HepG2 (cell line): ENCODE measurements around the gene TALDO1. TPM values are rescaled to one million over a fixed set of nuclear protein-coding genes. Genes with fewer than 3 reads are reported as not detected.
A peak's percentile ranks its signal among the peaks of the same experiment; 100 is the strongest.

Experiments
- ATAC-seq: fragments of 200-7000 bp; cut with Tn5 transposase; 3 replicates; pipeline ENCODE4 v1.9.1; 2020; ENCODE audit warnings: mild to moderate bottlenecking, moderate library complexity
- BruUV-seq: library from RNA; stranded (reverse); fragments of 400-500 nt; replicated peaks from 2 replicates; lab custom pipeline; 2021; lab: Mats Ljungman, UMichigan
- CTCF ChIA-PET: fragments of 300-600 bp; formaldehyde crosslinking; extraction: SDS; loops from one replicate; lab custom pipeline; 2021; ENCODE audit warnings: low total read pairs, inconsistent platforms, low intra/inter-chr PET ratio; lab: Yijun Ruan, JAX
- POLR2A ChIA-PET: fragments of 350-600 bp; sonication (Branson Sonifier 250); formaldehyde crosslinking; loops from one replicate; lab custom pipeline; 2020; ENCODE audit warnings: antibody characterized with exemption, inconsistent platforms; lab: Yijun Ruan, JAX
- DNase-seq: peaks from one replicate; pipeline ENCODE4 v3.0.0-alpha.2; 2015; ENCODE audit warnings: low spot score
- FAIRE-seq: peaks from 3 replicates; lab custom pipeline; 2011; peaks lifted over from hg19 to GRCh38; lab: Jason Lieb, UNC
- H2AFZ ChIP-seq: one replicate; pipeline ENCODE4 v1.6.1; 2011; ENCODE audit warnings: low read length, inconsistent platforms
- H3K27ac ChIP-seq: fragments of 300-600 bp; 3 replicates; pipeline ENCODE4 v1.8.0; 2011; ENCODE audit warnings: mixed run types, mild to moderate bottlenecking, mixed read lengths, low read length, inconsistent platforms; ENCODE audit not compliant: insufficient read depth; ENCODE audit errors: extremely low read length
- H3K27me3 ChIP-seq, 2 experiments: fragments of 200-600 bp in 1 of 2; 2 replicates in 1 of 2; 3 replicates in 1 of 2; pipeline versions ENCODE4 v1.6.0 to v1.8.0; 2011; ENCODE audit warnings: low read length in 2 of 2, mild to moderate bottlenecking in 2 of 2, moderate library complexity in 2 of 2, inconsistent platforms in 1 of 2; ENCODE audit not compliant: insufficient read depth in 2 of 2, control insufficient read depth in 1 of 2
- H3K36me3 ChIP-seq, 2 experiments: fragments of 200-600 bp in 1 of 2; replicated peaks in 1 of 2; 2 replicates in 1 of 2; 3 replicates in 1 of 2; pipeline versions ENCODE4 v1.5.1 to v1.8.0; 2011; ENCODE audit warnings: low read length in 2 of 2, inconsistent platforms in 1 of 2; ENCODE audit not compliant: insufficient read depth in 2 of 2, control insufficient read depth in 1 of 2
- H3K4me1 ChIP-seq: 2 replicates; pipeline ENCODE4 v1.5.1; 2012; ENCODE audit warnings: low read length, inconsistent platforms; ENCODE audit not compliant: insufficient read depth
- H3K4me2 ChIP-seq: 2 replicates; pipeline ENCODE4 v1.6.0; 2011; ENCODE audit warnings: low read depth, low read length, inconsistent platforms
- H3K4me3 ChIP-seq, 3 experiments: fragments of 200-600 bp in 1 of 3; sonication (generic), shearing (Covaris generic) in 1 of 3; replicated peaks in 1 of 3; 2 replicates each; pipeline ENCODE4 v1.5.1; 2011 to 2016; ENCODE audit warnings: low read length in 3 of 3, inconsistent platforms in 2 of 3, low read depth in 2 of 3, mild to moderate bottlenecking in 2 of 3, control low read depth in 1 of 3, mixed read lengths in 1 of 3; ENCODE audit not compliant: insufficient read depth in 1 of 3
- H3K79me2 ChIP-seq: one replicate; pipeline ENCODE4 v1.6.1; 2011; ENCODE audit warnings: low read length, inconsistent platforms; ENCODE audit not compliant: insufficient read depth
- H3K9ac ChIP-seq: 2 replicates; pipeline ENCODE4 v1.6.0; 2011; ENCODE audit warnings: mild to moderate bottlenecking, low read depth, low read length, inconsistent platforms; ENCODE audit not compliant: insufficient read depth
- H3K9me3 ChIP-seq: 2 replicates; pipeline ENCODE4 v1.5.1; 2012; ENCODE audit warnings: mild to moderate bottlenecking, low read length
- H4K20me1 ChIP-seq: 2 replicates; pipeline ENCODE4 v1.6.0; 2011; ENCODE audit warnings: inconsistent platforms, mild to moderate bottlenecking, low read length, moderate library complexity; ENCODE audit not compliant: insufficient read depth
- BHLHE40 ChIP-seq: IDR thresholded peaks from 2 replicates; pipeline ENCODE4 v1.6.1; 2011; ENCODE audit warnings: low read length, improper control_type of control experiment
- CBX5 ChIP-seq: sonication (generic); formaldehyde crosslinking; IDR thresholded peaks from 2 replicates; pipeline ENCODE4 v1.4.0; 2020; ENCODE audit warnings: missing genetic modification reagents, borderline replicate concordance
- CREB1 ChIP-seq, 2 experiments: fragments of 450-650 bp in 1 of 2; IDR thresholded peaks; 2 replicates each; pipeline ENCODE4 v1.6.1; 2016 to 2017; ENCODE audit warnings: control low read depth in 1 of 2, mild to moderate bottlenecking in 1 of 2, missing compliant biosample characterization in 1 of 2, missing genetic modification characterization in 1 of 2
- NFKBIZ ChIP-seq: IDR thresholded peaks from 2 replicates; pipeline ENCODE4 v1.6.1; 2018; ENCODE audit warnings: missing genetic modification reagents, missing compliant biosample characterization
- PAF1 ChIP-seq: IDR thresholded peaks from 2 replicates; pipeline ENCODE4 v1.6.1; 2016; ENCODE audit warnings: missing genetic modification reagents, missing compliant biosample characterization
- TEAD3 ChIP-seq: optimal IDR thresholded peaks from 2 replicates; pipeline ENCODE3; 2016; ENCODE audit warnings: borderline replicate concordance
- ZC3H13 ChIP-seq: sonication (generic); formaldehyde crosslinking; IDR thresholded peaks from 2 replicates; pipeline ENCODE4 v1.8.1; 2023; ENCODE audit warnings: mild to moderate bottlenecking, missing genetic modification reagents, moderate library complexity
- ZFX ChIP-seq: sonication (generic); formaldehyde crosslinking; IDR thresholded peaks from 2 replicates; pipeline ENCODE4 v1.4.0; 2020; ENCODE audit warnings: mild to moderate bottlenecking, low read depth, missing genetic modification reagents, moderate library complexity
- ZNF263 ChIP-seq: sonication (generic); formaldehyde crosslinking; IDR thresholded peaks from 2 replicates; pipeline ENCODE4 v1.4.0; 2020; ENCODE audit warnings: missing genetic modification reagents
- ZNF562 ChIP-seq: sonication (generic); formaldehyde crosslinking; IDR thresholded peaks from 2 replicates; pipeline ENCODE4 v1.8.0; 2022; ENCODE audit warnings: missing genetic modification reagents, borderline replicate concordance
- ZNF777 ChIP-seq: sonication (generic); formaldehyde crosslinking; IDR thresholded peaks from 2 replicates; pipeline ENCODE4 v1.4.0; 2020; ENCODE audit warnings: missing genetic modification reagents
- WGBS: methylation state at CpG from one replicate; pipeline ENCODE4 v1.1.6; 2017; ENCODE audit warnings: low lambda C conversion rate; 5-methylcytosine and 5-hydroxymethylcytosine counted together
- in situ Hi-C: cut with HindIII; loops from 2 replicates; pipeline ENCODE4 v1.10.0; 2017; ENCODE audit warnings: low pct_unique_long_range_greater_than_20kb; ENCODE audit not compliant: extremely low pct_ligation_motif_present
- intact Hi-C: fragments of 100-400 bp; cut with micrococcal nuclease; formaldehyde crosslinking; loops from one replicate; pipeline ENCODE4 v1.10.0; 2022; ENCODE audit not compliant: unreplicated experiment
- polyA plus RNA-seq, 8 experiments: library from polyadenylated mRNA; depleted of rRNA in 3 of 8; stranded (reverse) in 7 of 8; unstranded in 1 of 8; fragments of >200 nt; fragmentation: Illumina TruSeq in 4 of 8; extraction: Trizol in 4 of 8; gene quantifications; 2 replicates each; pipeline versions ENCODE4 v1.2.1 to v1.2.3, GENCODE V29; 2011 to 2016; ENCODE audit warnings: low read depth in 4 of 8, missing spikeins in 1 of 8, mixed read lengths in 1 of 8; ENCODE audit not compliant: insufficient read depth in 1 of 8
- total RNA-seq, 5 experiments: library from RNA; depleted of rRNA; stranded (reverse); fragments of >200 nt; fragmentation: Illumina TruSeq; extraction: Trizol; gene quantifications; 2 replicates each; pipeline ENCODE4 v1.2.3, GENCODE V29; 2016; ENCODE audit warnings: low read depth in 1 of 5
- TF ChIP-seq, protein P1 (sequence below): sonication (generic); formaldehyde crosslinking; IDR thresholded peaks from 2 replicates; pipeline ENCODE4 v1.4.0; 2020; ENCODE audit warnings: missing genetic modification reagents, mild to moderate bottlenecking, borderline replicate concordance
- TF ChIP-seq, protein P2 (sequence below): sonication (generic); formaldehyde crosslinking; IDR thresholded peaks from 2 replicates; pipeline ENCODE4 v1.9.0; 2022; ENCODE audit warnings: missing genetic modification reagents, mild to moderate bottlenecking, borderline replicate concordance
- TF ChIP-seq, protein P3 (sequence below): IDR thresholded peaks from 2 replicates; pipeline ENCODE4 v1.6.1; 2018; ENCODE audit warnings: missing genetic modification reagents
- TF ChIP-seq, protein P4 (sequence below): sonication (generic); formaldehyde crosslinking; IDR thresholded peaks from 2 replicates; pipeline ENCODE4 v1.4.0; 2020; ENCODE audit warnings: missing genetic modification reagents
- TF ChIP-seq, protein P5 (sequence below): sonication (generic); formaldehyde crosslinking; IDR thresholded peaks from 2 replicates; pipeline ENCODE4 v1.8.0; 2023; ENCODE audit warnings: mild to moderate bottlenecking, missing genetic modification reagents

Gene TALDO1
- total and polyA plus RNA-seq, 2 of the 13 experiments (the other 11 are each of a cell fraction or from before 2014, with no cell fraction given) = 107 to 240 TPM

DNA sequence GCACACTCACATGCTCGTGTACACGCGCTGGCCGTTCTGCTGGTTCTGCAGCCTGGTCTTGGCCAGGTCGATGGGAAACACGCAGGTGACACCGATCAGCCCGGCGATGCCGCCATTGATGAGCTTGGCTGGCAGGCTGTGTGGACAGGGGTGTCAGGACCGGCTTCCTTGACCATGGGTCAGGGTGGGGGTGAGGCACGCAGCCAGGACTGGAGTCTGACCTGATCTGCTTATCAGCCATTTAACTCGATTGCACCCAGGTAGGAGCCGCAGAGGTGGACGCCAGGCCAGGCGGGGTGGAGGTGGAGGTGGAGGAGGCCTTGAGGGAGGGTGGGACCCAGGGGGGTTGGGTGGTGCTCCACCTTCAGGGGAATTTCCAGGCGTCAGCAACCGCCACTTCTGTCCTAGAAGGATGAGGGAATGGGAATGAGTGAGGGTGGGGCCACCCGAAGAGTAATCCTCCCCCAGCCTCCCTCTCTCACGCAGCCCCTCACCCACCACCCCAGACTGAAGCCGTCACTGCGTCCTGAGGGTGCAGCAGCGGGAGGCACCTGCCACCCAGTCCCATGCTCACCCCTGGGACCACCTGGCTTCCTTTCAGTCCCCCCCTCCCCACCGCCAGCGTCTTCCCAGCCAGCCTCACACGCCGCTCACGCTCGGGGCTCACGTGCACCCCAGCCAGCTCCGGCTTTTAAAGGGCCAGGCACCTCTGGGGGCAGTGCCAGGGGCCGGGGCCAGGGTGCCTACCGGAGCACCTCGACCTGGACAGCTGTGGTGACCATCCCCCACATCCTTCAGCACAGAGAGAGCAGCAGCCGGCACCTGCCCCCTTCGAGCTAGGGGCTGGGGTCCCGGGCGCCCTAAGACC is 47.7 kb downstream of the TALDO1 start:
- in situ Hi-C loops = no loop called here
- Histone ChIP-seq H3K4me2 (peak overlapping the region; percentile 93), H3K27ac (no peak overlapping the region), H2AFZ (no peak overlapping the region), H3K36me3 (no peaks in the 10 kb centered on the region; a peak in 1 of 5 replicates), H3K4me1 (no peaks in the 10 kb centered on the region), H3K27me3 (no peaks in the 10 kb centered on the region; a peak in 1 of 5 replicates), H3K9me3 (no peaks in the 10 kb centered on the region), H4K20me1 (no peaks in the 10 kb centered on the region), H3K79me2 (peaks cover 4% of the 10 kb centered on the region), H3K9ac (peak overlapping the region; percentile 77; the same call in 1 of the 2 replicates), H3K4me3 (peak overlapping the region; percentile 83 to 97 (median 94); a peak in 5 of 6 replicates)
- ChIA-PET POLR2A (interaction anchor here (0.9 to 5.3 kb wide), 8 partner anchors 11 to 897 kb away, joined by 4 to 44 read pairs (median 16); partner anchors contain the start of genes DEAF1, GATD1, PIDD1 and PNPLA2), CTCF (no interaction called here)
- BruUV-seq = no TSS peak
- 85% methylated on average over 30 of the region's 38 CpGs for WGBS
- ATAC-seq (no peak), DNase-seq (no peak), FAIRE-seq (no peak)
- intact Hi-C loops = no loop called here
- TF ChIP-seq ZNF777 (CRISPR knock-in tag) = no peak
- no peak for TF ChIP-seq TEAD3 (CRISPR knock-in tag)
- TF ChIP-seq, protein P1, sequence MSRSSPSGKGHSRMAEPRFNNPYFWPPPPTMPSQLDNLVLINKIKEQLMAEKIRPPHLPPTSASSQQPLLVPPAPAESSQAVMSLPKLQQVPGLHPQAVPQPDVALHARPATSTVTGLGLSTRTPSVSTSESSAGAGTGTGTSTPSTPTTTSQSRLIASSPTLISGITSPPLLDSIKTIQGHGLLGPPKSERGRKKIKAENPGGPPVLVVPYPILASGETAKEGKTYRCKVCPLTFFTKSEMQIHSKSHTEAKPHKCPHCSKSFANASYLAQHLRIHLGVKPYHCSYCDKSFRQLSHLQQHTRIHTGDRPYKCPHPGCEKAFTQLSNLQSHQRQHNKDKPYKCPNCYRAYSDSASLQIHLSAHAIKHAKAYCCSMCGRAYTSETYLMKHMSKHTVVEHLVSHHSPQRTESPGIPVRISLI = no peak
- TF ChIP-seq CREB1 (IDR thresholded peaks at IDR 0.05) = no peak
- TF ChIP-seq CREB1 (CRISPR knock-in tag; IDR thresholded peaks at IDR 0.05) = no peak
- TF ChIP-seq ZNF263 (CRISPR knock-in tag) = no peak
- no peak for TF ChIP-seq CBX5 (CRISPR knock-in tag)
- TF ChIP-seq, protein P2, sequence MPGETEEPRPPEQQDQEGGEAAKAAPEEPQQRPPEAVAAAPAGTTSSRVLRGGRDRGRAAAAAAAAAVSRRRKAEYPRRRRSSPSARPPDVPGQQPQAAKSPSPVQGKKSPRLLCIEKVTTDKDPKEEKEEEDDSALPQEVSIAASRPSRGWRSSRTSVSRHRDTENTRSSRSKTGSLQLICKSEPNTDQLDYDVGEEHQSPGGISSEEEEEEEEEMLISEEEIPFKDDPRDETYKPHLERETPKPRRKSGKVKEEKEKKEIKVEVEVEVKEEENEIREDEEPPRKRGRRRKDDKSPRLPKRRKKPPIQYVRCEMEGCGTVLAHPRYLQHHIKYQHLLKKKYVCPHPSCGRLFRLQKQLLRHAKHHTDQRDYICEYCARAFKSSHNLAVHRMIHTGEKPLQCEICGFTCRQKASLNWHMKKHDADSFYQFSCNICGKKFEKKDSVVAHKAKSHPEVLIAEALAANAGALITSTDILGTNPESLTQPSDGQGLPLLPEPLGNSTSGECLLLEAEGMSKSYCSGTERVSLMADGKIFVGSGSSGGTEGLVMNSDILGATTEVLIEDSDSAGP = peak; percentile 92
- no peak for TF ChIP-seq ZFX
- TF ChIP-seq ZC3H13 (CRISPR knock-in tag) = no peak
- TF ChIP-seq ZNF562 (CRISPR knock-in tag) = no peak
- TF ChIP-seq, protein P3, sequence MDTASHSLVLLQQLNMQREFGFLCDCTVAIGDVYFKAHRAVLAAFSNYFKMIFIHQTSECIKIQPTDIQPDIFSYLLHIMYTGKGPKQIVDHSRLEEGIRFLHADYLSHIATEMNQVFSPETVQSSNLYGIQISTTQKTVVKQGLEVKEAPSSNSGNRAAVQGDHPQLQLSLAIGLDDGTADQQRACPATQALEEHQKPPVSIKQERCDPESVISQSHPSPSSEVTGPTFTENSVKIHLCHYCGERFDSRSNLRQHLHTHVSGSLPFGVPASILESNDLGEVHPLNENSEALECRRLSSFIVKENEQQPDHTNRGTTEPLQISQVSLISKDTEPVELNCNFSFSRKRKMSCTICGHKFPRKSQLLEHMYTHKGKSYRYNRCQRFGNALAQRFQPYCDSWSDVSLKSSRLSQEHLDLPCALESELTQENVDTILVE (CRISPR knock-in tag) = no peak
- TF ChIP-seq, protein P4, sequence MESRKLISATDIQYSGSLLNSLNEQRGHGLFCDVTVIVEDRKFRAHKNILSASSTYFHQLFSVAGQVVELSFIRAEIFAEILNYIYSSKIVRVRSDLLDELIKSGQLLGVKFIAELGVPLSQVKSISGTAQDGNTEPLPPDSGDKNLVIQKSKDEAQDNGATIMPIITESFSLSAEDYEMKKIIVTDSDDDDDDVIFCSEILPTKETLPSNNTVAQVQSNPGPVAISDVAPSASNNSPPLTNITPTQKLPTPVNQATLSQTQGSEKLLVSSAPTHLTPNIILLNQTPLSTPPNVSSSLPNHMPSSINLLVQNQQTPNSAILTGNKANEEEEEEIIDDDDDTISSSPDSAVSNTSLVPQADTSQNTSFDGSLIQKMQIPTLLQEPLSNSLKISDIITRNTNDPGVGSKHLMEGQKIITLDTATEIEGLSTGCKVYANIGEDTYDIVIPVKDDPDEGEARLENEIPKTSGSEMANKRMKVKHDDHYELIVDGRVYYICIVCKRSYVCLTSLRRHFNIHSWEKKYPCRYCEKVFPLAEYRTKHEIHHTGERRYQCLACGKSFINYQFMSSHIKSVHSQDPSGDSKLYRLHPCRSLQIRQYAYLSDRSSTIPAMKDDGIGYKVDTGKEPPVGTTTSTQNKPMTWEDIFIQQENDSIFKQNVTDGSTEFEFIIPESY = 0 out of 2 replicates have a peak, but pooled peaks have one; percentile 11
- peak; percentile 50; the same call in 1 of the 2 replicates for TF ChIP-seq BHLHE40
- TF ChIP-seq NFKBIZ (CRISPR knock-in tag) = no peak
- TF ChIP-seq PAF1 (CRISPR knock-in tag) = no peak
- TF ChIP-seq, protein P5, sequence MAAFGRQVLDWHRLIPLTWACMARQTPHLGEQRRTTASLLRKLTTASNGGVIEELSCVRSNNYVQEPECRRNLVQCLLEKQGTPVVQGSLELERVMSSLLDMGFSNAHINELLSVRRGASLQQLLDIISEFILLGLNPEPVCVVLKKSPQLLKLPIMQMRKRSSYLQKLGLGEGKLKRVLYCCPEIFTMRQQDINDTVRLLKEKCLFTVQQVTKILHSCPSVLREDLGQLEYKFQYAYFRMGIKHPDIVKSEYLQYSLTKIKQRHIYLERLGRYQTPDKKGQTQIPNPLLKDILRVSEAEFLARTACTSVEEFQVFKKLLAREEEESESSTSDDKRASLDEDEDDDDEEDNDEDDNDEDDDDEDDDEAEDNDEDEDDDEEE (CRISPR knock-in tag) = no peak
